CD14-positive monocyte (primary cell): Measurements from ENCODE around the gene NEFH. TPM values are rescaled to one million over a fixed set of nuclear protein-coding genes. Genes with fewer than 3 reads are reported as not detected.
"Not testable (repeated sequence)": the region's sequence is repeated elsewhere in the genome, so short reads cannot be mapped to it uniquely, and the experiment has no call there.

Experiments used
- DNase-seq, 3 donors: peaks; one replicate each; pipeline ENCODE4 v3.0.0-alpha.2; 2011 to 2022
- H2AFZ ChIP-seq: 2 replicates; pipeline ENCODE4 v1.6.0; 2012; ENCODE audit warnings: mild to moderate bottlenecking, low read depth, low read length, inconsistent platforms; ENCODE audit not compliant: insufficient read depth, poor library complexity, severe bottlenecking
- H3K27ac ChIP-seq, 2 donors: 1 replicate in 1 of 2; 2 replicates in 1 of 2; pipeline ENCODE4 v1.5.1; 2012 to 2013; ENCODE audit warnings: low read length in 2 of 2, control low read depth in 1 of 2, inconsistent platforms in 1 of 2, low read depth in 1 of 2, mild to moderate bottlenecking in 1 of 2
- H3K27me3 ChIP-seq, 2 donors: one replicate each; pipeline versions ENCODE4 v1.6.0 to v1.6.1; 2011 to 2013; ENCODE audit warnings: low read length in 2 of 2; ENCODE audit not compliant: control insufficient read depth in 2 of 2, insufficient read depth in 2 of 2
- H3K36me3 ChIP-seq, 2 donors: replicated peaks in 1 of 2; 1 replicate in 1 of 2; 2 replicates in 1 of 2; pipeline versions ENCODE4 v1.5.1 to v1.6.1; 2012 to 2013; ENCODE audit warnings: low read length in 2 of 2, control low read depth in 1 of 2, inconsistent platforms in 1 of 2, mild to moderate bottlenecking in 1 of 2; ENCODE audit not compliant: insufficient read depth in 2 of 2, control insufficient read depth in 1 of 2
- H3K4me1 ChIP-seq, 2 donors: 1 replicate in 1 of 2; 2 replicates in 1 of 2; pipeline versions ENCODE4 v1.5.1 to v1.6.1; 2012 to 2013; ENCODE audit warnings: low read length in 2 of 2, control low read depth in 1 of 2, inconsistent platforms in 1 of 2, mild to moderate bottlenecking in 1 of 2, moderate library complexity in 1 of 2; ENCODE audit not compliant: insufficient read depth in 2 of 2, control insufficient read depth in 1 of 2
- H3K4me2 ChIP-seq: replicated peaks from 2 replicates; pipeline ENCODE3; 2012; ENCODE audit warnings: low read length, moderate library complexity, mild to moderate bottlenecking; ENCODE audit not compliant: poor library complexity, severe bottlenecking; ENCODE audit errors: extremely low read depth
- H3K4me3 ChIP-seq, 3 experiments: fragments of 200-600 bp in 1 of 3; sonication (generic) in 1 of 3; replicated peaks in 1 of 3; 1 replicate in 2 of 3; 2 replicates in 1 of 3; pipeline ENCODE4 v1.5.1; 2011 to 2013; ENCODE audit warnings: low read length in 3 of 3, mild to moderate bottlenecking in 3 of 3, control low read depth in 2 of 3, low read depth in 2 of 3, inconsistent platforms in 1 of 3, moderate library complexity in 1 of 3
- H3K79me2 ChIP-seq: 2 replicates; pipeline ENCODE4 v1.6.0; 2012; ENCODE audit warnings: mild to moderate bottlenecking, control low read depth, inconsistent platforms, low read length, moderate library complexity; ENCODE audit not compliant: insufficient read depth
- H3K9ac ChIP-seq: 2 replicates; pipeline ENCODE4 v1.6.0; 2017; ENCODE audit warnings: low read length, mild to moderate bottlenecking; ENCODE audit not compliant: insufficient read depth, poor library complexity, severe bottlenecking
- H3K9me3 ChIP-seq, 2 donors: replicated peaks in 1 of 2; 1 replicate in 1 of 2; 2 replicates in 1 of 2; pipeline versions ENCODE4 v1.5.1 to v1.6.1; 2012 to 2013; ENCODE audit warnings: low read length in 2 of 2, control low read depth in 1 of 2; ENCODE audit not compliant: control insufficient read depth in 1 of 2, insufficient read depth in 1 of 2
- H4K20me1 ChIP-seq: 2 replicates; pipeline ENCODE4 v1.6.0; 2012; ENCODE audit warnings: mild to moderate bottlenecking, low read length, control low read depth, moderate library complexity; ENCODE audit not compliant: insufficient read depth
- H3K27ac Mint-ChIP-seq, 7 donors: one replicate each; pipeline ENCODE4 v1.8.0; 2020; ENCODE audit warnings: mild to moderate bottlenecking in 7 of 7, mixed read lengths in 7 of 7, moderate library complexity in 6 of 7, inconsistent platforms in 2 of 7
- H3K27me3 Mint-ChIP-seq, 3 donors: one replicate each; pipeline ENCODE4 v1.8.0; 2021 to 2022; ENCODE audit warnings: low read depth in 3 of 3, mild to moderate bottlenecking in 3 of 3, mixed read lengths in 3 of 3, moderate library complexity in 3 of 3, inconsistent platforms in 1 of 3
- H3K36me3 Mint-ChIP-seq, 2 donors: one replicate each; pipeline ENCODE4 v1.8.0; 2020; ENCODE audit warnings: mixed read lengths in 2 of 2, inconsistent platforms in 1 of 2, mild to moderate bottlenecking in 1 of 2
- H3K4me1 Mint-ChIP-seq: one replicate; pipeline ENCODE4 v1.8.0; 2020; ENCODE audit warnings: mild to moderate bottlenecking, mixed read lengths
- H3K4me3 Mint-ChIP-seq, 2 donors: one replicate each; pipeline ENCODE4 v1.8.0; 2020; ENCODE audit warnings: mild to moderate bottlenecking in 2 of 2, mixed read lengths in 2 of 2, moderate library complexity in 1 of 2
- H3K9me3 Mint-ChIP-seq, 7 donors: one replicate each; pipeline ENCODE4 v1.8.0; 2020 to 2022; ENCODE audit warnings: mixed read lengths in 7 of 7, mild to moderate bottlenecking in 6 of 7, moderate library complexity in 6 of 7, inconsistent platforms in 2 of 7
- WGBS: methylation state at CpG from one replicate; pipeline ENCODE4 v1.1.5; 2013; ENCODE audit warnings: missing lambda C conversion rate; ENCODE audit not compliant: insufficient coverage; 5-methylcytosine and 5-hydroxymethylcytosine counted together
- intact Hi-C, 2 donors: fragments of 100-400 bp; cut with micrococcal nuclease; formaldehyde crosslinking; loops; one replicate each; pipeline versions ENCODE4 v1.15.0 to v1.15.1; 2023
- polyA plus RNA-seq, 3 donors: library from polyadenylated mRNA; depleted of rRNA in 1 of 3; unstranded in 2 of 3; stranded (reverse) in 1 of 3; fragments of 300-500 nt in 2 of 3; fragments of >200 nt in 1 of 3; fragmentation: Illumina TruSeq in 2 of 3; gene quantifications; 1 replicate in 2 of 3; 2 replicates in 1 of 3; pipeline ENCODE4 v1.2.3, GENCODE V29; 2012 to 2021
- TF ChIP-seq, protein P1 (sequence below): fragments of 200-600 bp; IDR thresholded peaks from one replicate; pipeline ENCODE4 v1.8.0; 2022; ENCODE audit warnings: antibody characterized with exemption, mild to moderate bottlenecking

The NEFH gene
- polyA plus RNA-seq, 3 donors: 0.20 to 1.2 (median 0.74) TPM

GRCh38 chr22:29487426-29487986 lies 7.5 kb downstream of the NEFH start:
- peak overlapping the region in 2 of 7 donors; percentile 35 to 36 for H3K27ac Mint-ChIP-seq

GRCh38 chr22:29489127-29489780 lies 9.2 kb downstream of the NEFH start:
- H3K27ac Mint-ChIP-seq: peak overlapping the region; percentile 66 to 91 (median 89)
- peak overlapping the region; percentile 63 to 75 for H3K27ac ChIP-seq
- WGBS: 19% methylated on average over 6 of the region's 8 CpGs
- H4K20me1 ChIP-seq, H3K9ac ChIP-seq, H3K9me3 Mint-ChIP-seq, H3K27me3 ChIP-seq, H3K36me3 ChIP-seq, intact Hi-C loops, H3K9me3 ChIP-seq, H3K36me3 Mint-ChIP-seq, H3K4me2 ChIP-seq, H3K79me2 ChIP-seq, H3K27me3 Mint-ChIP-seq: not testable (repeated sequence)
- H3K4me3 ChIP-seq: peak overlapping the region in 1 of 3 experiments; percentile 10
- peak overlapping the region; percentile 53 for H2AFZ ChIP-seq
- peak; percentile 53 to 73 (median 62) for DNase-seq
- peaks cover 22 to 24% of the 10 kb centered on the region in 2 donors for H3K4me1 ChIP-seq
- peaks cover 20% of the 10 kb centered on the region for H3K4me1 Mint-ChIP-seq
- H3K4me3 Mint-ChIP-seq: peak overlapping the region in 1 of 2 donors; percentile 47

More at GRCh38 chr22:29487426-29487986, 7.5 kb downstream of the NEFH start:
- H3K4me3 ChIP-seq: no peak overlapping the region
- H3K27me3 ChIP-seq: no peaks in the 10 kb centered on the region
- no peaks in the 10 kb centered on the region for H3K9me3 ChIP-seq
- no peak overlapping the region for H3K9ac ChIP-seq
- TF ChIP-seq, protein P1, sequence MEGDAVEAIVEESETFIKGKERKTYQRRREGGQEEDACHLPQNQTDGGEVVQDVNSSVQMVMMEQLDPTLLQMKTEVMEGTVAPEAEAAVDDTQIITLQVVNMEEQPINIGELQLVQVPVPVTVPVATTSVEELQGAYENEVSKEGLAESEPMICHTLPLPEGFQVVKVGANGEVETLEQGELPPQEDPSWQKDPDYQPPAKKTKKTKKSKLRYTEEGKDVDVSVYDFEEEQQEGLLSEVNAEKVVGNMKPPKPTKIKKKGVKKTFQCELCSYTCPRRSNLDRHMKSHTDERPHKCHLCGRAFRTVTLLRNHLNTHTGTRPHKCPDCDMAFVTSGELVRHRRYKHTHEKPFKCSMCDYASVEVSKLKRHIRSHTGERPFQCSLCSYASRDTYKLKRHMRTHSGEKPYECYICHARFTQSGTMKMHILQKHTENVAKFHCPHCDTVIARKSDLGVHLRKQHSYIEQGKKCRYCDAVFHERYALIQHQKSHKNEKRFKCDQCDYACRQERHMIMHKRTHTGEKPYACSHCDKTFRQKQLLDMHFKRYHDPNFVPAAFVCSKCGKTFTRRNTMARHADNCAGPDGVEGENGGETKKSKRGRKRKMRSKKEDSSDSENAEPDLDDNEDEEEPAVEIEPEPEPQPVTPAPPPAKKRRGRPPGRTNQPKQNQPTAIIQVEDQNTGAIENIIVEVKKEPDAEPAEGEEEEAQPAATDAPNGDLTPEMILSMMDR: no peak
- H3K36me3 ChIP-seq: no peaks in the 10 kb centered on the region
- DNase-seq: no peak
- H3K4me3 Mint-ChIP-seq: no peak overlapping the region
- H3K9me3 Mint-ChIP-seq: peaks cover 0 to 5% (median 0%) of the 10 kb centered on the region in 7 donors
- H3K27ac ChIP-seq: no peak overlapping the region
- H3K4me1 Mint-ChIP-seq: peaks cover 20% of the 10 kb centered on the region
- 100% methylated on average over 2 of the region's 6 CpGs for WGBS
- peaks cover 22 to 24% of the 10 kb centered on the region in 2 donors for H3K4me1 ChIP-seq
- no peak overlapping the region for H2AFZ ChIP-seq
- H3K4me2 ChIP-seq: no peak overlapping the region
- intact Hi-C loops: no loop called here
- no peaks in the 10 kb centered on the region for H4K20me1 ChIP-seq
- peaks cover 0 to 3% (median 3%) of the 10 kb centered on the region in 3 donors for H3K27me3 Mint-ChIP-seq
- no peaks in the 10 kb centered on the region for H3K79me2 ChIP-seq
- peaks cover 2 to 6% of the 10 kb centered on the region in 2 donors for H3K36me3 Mint-ChIP-seq
